IPS DF 6.9 (cell line): Measurements from ENCODE around the gene ERCC3.
"Not testable (repeated sequence)": the region's sequence is repeated elsewhere in the genome, so short reads cannot be mapped to it uniquely, and the experiment has no call there.

ENCODE experiments used
- DNase-seq: peaks from one replicate; pipeline ENCODE4 v3.0.0-alpha.2; 2013; ENCODE audit warnings: low read depth, low spot score
- H3K27ac ChIP-seq: one replicate; pipeline ENCODE4 v1.5.1; 2013; ENCODE audit warnings: low read length, control low read depth
- H3K27me3 ChIP-seq: 2 replicates; pipeline ENCODE4 v1.6.1; 2013; ENCODE audit warnings: mild to moderate bottlenecking, low read length; ENCODE audit not compliant: control insufficient read depth, insufficient read depth
- H3K36me3 ChIP-seq: 2 replicates; pipeline ENCODE4 v1.6.1; 2013; ENCODE audit warnings: low read length; ENCODE audit not compliant: control insufficient read depth, insufficient read depth
- H3K4me1 ChIP-seq: 2 replicates; pipeline ENCODE4 v1.6.1; 2013; ENCODE audit warnings: low read length; ENCODE audit not compliant: control insufficient read depth, insufficient read depth
- H3K4me3 ChIP-seq: 2 replicates; pipeline ENCODE4 v1.5.1; 2013; ENCODE audit warnings: mild to moderate bottlenecking, low read length
- H3K9me3 ChIP-seq: 2 replicates; pipeline ENCODE4 v1.6.1; 2013; ENCODE audit warnings: low read length, inconsistent platforms; ENCODE audit not compliant: control insufficient read depth, insufficient read depth
- WGBS: extraction: QIAGEN DNeasy Blood & Tissue Kit; methylation state at CpG from one replicate; pipeline ENCODE4 v1.1.7; 2013; ENCODE audit warnings: mixed read lengths, missing lambda C conversion rate; ENCODE audit not compliant: insufficient read length, insufficient coverage; 5-methylcytosine and 5-hydroxymethylcytosine counted together

Gene ERCC3

DNA sequence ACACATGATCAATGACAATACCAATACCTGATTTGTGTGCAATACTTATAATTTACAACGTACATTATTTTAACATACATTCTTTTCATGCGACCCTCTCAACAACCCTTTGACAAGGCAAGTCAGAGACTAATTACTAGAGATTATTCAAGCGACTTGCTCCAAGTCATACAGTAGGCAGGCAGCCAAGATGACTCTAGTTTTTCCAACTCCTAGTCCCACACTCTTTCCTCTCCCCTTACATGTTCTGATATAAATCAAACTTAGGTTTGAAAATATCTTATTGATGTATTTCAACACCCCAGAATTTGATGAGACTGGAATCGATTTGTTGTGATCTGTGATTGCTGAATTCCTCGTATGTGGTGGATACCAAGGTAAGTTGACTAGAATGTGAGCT lies 65.8 kb downstream of the ERCC3 start:
- WGBS, result 100% methylated on average over 2 of the region's 5 CpGs
- H3K9me3 ChIP-seq, result no peaks in the 10 kb centered on the region
- no peak for DNase-seq
- H3K4me3 ChIP-seq, result no peak overlapping the region
- H3K36me3 ChIP-seq, result no peaks in the 10 kb centered on the region
- H3K4me1 ChIP-seq, result no peaks in the 10 kb centered on the region
- H3K27me3 ChIP-seq, result no peaks in the 10 kb centered on the region
- no peak overlapping the region for H3K27ac ChIP-seq

DNA sequence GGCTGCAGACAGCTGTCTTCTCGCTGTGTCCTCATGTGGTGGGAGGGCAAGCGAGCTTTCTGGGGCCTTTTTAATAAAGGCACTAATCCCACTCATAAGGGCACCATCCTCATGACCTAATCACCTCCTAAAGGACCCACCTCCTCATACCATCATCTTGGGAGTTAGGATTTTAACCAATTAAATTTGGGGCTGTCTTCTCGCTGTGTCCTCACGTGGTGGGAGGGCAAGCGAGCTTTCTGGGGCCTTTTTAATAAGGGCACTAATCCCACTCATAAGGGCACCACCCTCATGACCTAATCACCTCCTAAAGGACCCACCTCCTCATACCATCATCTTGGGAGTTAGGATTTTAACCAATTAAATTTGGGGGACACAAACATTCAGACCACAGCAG lies 66.7 kb downstream of the ERCC3 start:
- not testable (repeated sequence) for H3K27ac ChIP-seq, DNase-seq, H3K36me3 ChIP-seq, H3K27me3 ChIP-seq, H3K4me1 ChIP-seq, H3K4me3 ChIP-seq, H3K9me3 ChIP-seq
- WGBS, result no CpG with 5 or more reads among the region's 5 CpGs

DNA sequence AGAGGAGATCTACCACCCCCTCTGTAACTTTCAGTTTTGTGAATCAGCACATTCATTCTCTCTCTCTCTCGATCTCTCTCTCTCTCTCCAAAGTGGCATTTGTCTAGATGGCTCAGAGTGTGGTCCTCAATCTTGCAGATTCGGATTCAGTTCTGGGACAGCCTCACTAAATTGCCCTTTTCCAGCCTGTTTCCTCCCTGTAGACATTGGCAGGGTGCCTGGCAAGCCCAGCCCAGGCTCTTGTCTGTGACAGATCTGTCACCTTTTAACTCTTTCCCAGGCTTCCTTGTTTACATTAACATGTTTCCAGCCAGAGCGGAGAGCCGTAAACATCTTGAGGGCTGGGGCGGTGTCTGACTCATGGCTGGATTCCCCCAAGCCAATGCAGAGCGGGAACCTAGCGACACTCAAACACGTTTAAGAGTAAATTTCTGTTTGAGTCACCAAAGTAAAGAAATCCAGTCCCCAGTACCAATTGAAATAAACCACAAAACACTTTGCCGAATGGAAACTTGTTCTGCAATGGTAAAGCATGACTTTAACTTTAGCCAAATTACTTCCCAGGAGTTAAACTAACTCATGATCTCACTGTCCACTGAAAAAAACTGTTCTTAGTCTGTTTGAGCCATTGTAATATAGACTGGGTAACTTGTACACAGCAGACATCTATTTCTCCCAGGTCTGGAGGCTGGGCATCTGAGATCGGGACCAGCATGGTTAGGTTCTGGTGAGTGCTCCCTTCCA lies 67.3 kb downstream of the ERCC3 start:
- Histone ChIP-seq H3K36me3 (no peaks in the 10 kb centered on the region), H3K9me3 (no peaks in the 10 kb centered on the region), H3K27me3 (no peaks in the 10 kb centered on the region), H3K4me1 (no peaks in the 10 kb centered on the region), H3K4me3 (no peak overlapping the region), H3K27ac (no peak overlapping the region)
- WGBS, result no CpG with 5 or more reads among the region's 10 CpGs
- no peak for DNase-seq

DNA sequence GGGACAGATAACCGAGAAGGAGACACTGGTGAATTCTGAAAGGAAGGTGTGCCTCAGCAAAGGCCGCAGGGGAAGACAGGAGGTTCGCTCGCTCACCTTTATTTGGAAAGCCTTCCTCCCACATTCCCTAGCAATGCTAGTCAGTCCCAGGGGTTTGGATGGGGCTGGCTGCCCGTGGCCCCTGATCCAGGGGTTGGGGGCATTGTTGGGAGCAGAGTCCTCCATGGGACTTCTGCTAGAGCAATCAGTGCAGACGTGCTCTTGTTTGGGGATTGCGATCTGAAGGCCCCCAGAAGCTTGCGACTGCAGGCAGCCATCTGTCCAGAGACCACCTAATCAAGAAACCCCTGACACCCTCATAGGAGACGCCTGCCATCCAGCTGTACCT lies 67.8 kb downstream of the ERCC3 start:
- Histone ChIP-seq H3K4me3 (no peak overlapping the region), H3K27me3 (no peaks in the 10 kb centered on the region), H3K27ac (no peak overlapping the region), H3K36me3 (no peaks in the 10 kb centered on the region), H3K9me3 (no peaks in the 10 kb centered on the region), H3K4me1 (no peaks in the 10 kb centered on the region)
- DNase-seq, result no peak
- no CpG with 5 or more reads among the region's 9 CpGs for WGBS

DNA sequence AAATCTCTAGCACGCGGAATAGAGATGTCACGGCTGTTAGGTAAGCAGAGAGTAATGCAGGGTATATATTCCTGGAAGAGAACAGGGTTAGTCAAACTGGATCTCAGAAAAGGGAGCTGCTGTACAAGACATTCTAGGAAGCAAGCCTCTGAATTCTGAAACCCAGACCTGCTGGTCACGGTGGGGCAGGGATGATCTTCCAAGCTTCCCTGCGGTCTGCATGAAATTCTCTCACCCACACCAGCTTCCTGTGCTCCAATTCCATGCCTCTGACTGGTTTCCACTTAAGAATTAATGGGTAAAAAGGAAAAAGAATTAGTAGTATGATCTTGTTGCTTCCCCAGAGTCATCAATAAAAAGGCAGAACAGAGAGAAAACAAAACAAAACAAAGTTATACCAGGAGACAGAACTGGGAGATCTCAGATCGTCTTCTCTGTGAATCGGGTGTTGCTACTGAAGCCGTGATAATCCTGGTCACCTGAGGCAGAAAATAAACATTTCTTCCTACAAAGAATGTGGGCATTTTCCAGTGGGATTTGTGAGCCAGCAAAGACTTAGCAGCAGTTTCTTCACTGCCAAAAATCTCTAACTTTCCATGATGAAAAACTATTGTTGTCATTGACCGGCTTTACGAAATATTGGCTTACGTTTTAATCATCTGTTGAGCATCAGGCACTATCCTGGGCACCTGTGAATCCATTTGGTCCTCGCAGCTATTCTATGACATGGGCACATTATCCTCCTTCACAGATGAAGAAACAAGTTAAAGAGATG lies 68.6 kb downstream of the ERCC3 start:
- H3K9me3 ChIP-seq, result no peaks in the 10 kb centered on the region
- H3K4me1 ChIP-seq, result no peaks in the 10 kb centered on the region
- DNase-seq, result no peak
- WGBS, result no CpG with 5 or more reads among the region's 12 CpGs
- no peak overlapping the region for H3K27ac ChIP-seq
- no peaks in the 10 kb centered on the region for H3K27me3 ChIP-seq
- H3K4me3 ChIP-seq, result no peak overlapping the region
- H3K36me3 ChIP-seq, result no peaks in the 10 kb centered on the region

DNA sequence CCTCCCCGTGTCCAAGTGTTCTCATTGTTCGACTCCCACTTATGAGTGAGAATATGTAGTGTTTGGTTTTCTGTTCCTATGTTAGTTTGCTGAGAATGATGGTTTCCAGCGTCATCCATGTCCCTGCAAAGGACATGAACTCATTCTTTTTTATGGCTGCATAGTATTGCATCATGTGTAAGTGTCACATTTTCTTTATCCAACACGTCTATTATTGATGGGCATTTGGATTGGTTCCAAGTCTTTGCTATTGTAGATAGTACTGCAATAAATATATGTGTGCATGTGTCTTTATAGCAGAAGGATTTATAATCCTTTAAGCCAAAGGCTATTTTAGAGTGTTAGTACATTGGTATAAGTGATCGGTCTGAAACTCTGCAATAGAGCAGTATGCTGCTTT lies 69.8 kb downstream of the ERCC3 start:
- not testable (repeated sequence) for H3K27me3 ChIP-seq, H3K36me3 ChIP-seq
- WGBS, result no CpG with 5 or more reads among the region's 5 CpGs

DNA sequence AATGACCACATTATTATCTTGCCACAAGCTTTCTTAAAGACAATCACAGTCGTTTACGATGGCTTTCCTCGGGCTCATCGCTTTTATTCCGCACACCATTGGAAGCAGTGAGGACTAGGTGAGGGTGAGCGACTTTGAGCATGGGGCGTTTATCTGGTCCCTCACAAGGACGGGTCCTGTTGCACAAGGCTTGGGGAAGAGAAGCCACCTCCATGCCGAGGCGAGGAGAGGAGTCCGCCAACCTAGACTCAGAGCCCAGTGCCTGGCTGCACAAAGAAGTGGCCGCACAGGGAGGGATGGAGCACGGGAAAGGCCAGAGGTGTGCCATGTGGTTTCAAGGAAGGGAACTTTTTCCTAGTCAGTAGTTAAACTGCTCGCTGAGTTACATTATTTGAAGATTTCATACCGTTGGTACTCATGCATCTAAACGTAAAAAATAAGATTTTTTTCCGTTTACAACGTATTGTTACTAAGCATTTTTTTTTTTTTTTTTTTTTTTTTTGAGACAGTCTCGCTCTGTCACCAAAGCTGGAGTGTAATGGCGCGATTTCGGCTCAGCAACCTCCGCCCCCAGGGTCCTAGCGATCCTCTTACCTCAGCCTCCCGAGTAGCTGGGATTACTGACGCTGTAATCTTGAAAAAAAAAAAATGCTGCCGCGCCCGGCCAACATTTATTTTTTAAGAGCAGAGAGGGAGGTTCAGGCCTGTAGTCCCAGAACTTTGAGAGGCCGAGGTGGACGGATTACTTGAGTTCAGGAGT lies 73.0 kb downstream of the ERCC3 start:
- no peak for DNase-seq

More for the DNA sequence above, 69.8 kb downstream of the ERCC3 start:
- not testable (repeated sequence) for H3K4me1 ChIP-seq, H3K9me3 ChIP-seq, DNase-seq, H3K27ac ChIP-seq, H3K4me3 ChIP-seq

DNA sequence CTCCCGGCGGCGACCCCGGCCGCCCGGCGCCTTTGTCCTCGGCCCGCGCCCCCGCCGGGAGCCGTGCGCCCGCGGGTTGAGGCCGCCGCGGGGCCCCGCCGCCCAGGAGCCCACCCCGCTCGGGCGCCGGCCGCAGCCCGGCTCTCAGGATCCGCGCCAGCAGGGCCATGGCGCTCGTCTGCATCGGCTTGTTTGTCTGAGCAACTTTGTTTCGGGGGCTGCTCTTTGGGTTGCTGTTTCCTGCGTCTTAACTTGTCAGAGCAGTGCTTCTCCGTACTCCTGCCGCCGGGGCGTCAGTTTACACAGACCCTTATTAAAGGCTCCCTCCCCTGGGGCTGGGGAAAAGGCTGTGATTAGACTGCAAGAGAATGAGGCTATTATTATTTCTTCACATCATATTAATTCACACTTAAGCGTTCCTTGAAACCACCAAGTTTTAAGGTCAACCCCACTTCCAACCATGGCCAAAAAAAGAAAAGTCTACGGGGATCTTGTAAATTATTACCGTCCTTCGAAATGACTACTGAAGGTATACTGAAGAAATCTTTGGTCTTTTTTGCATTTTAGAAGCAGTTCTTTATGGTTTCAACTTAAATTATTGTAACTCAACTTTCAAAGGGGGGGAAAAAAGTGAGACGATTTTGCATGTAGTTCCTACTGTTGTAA lies 73.7 kb downstream of the ERCC3 start, which contains the start of gene CYP27C1:
Gene CYP27C1, minus strand, starts transcription at position 198 of the 666 bp plus-strand sequence. Its CDS starts 29 bp downstream, at position 169.
- peaks cover 2% of the 10 kb centered on the region; the same call in 1 of the 2 replicates for H3K4me1 ChIP-seq
- WGBS, result no CpG with 5 or more reads among the region's 43 CpGs
- H3K4me3 ChIP-seq, result peak within 1 kb of the TSS; percentile 59
- no peaks in the 10 kb centered on the region for H3K9me3 ChIP-seq
- H3K27ac ChIP-seq, result no peak within 1 kb of the TSS
- no peak for DNase-seq
- H3K36me3 ChIP-seq, result no peaks in the 10 kb centered on the region
- H3K27me3 ChIP-seq, result peaks cover 4% of the 10 kb centered on the region; the same call in 1 of the 2 replicates

More for the DNA sequence above, 73.0 kb downstream of the ERCC3 start:
- Histone ChIP-seq H3K4me3 (peak overlapping the region; percentile 42; the same call in 1 of the 2 replicates), H3K27me3 (peaks cover 4% of the 10 kb centered on the region; the same call in 1 of the 2 replicates), H3K9me3 (no peaks in the 10 kb centered on the region), H3K36me3 (no peaks in the 10 kb centered on the region), H3K4me1 (peaks cover 2% of the 10 kb centered on the region; the same call in 1 of the 2 replicates), H3K27ac (no peak overlapping the region)
- WGBS, result no CpG with 5 or more reads among the region's 31 CpGs

DNA sequence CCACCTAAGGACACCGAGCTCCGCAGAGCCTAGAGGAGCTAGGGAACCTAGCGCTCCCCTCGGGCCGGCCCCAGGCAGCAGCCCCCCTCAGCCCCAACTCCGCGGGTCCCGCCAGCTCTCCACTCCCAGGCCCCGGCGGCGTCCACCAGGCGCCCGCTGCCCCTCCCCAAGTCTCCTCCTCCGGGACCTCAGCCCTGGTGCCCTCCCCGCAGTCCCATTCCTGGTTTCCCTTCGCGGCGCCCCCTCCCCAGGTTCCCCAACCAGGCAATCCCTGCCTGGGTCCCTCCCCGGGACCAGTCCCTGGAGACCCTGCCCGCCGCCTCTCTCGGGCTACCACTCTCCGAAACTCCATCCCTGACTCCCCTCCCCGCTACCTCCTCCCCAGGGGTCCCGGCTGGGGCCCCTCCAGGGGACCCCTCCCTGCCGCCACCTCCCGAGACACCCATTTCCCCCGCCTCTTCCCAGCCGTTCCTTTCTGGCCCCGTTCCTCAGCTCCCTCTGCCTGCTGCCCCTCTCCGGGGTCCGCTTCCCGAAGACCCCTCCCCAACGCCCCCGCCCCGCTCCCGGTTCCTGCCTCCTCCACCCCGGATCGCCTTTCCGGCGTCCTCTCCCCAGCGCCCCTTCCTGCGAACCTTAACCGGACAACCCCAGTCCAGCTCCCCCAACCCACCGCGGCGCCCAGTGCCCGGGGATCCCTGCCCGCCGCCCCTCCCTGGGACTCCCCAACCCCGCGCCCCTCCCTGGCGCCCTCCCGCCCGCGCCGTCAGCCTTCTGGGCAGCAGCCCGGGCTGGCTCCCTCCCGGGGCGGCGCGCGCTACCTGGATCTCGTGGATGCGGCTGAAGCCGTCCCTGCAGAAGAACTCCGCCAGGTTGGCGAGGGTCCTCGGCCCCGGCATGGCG lies 74.5 kb downstream of the ERCC3 start:
- no CpG with 5 or more reads among the region's 71 CpGs for whole genome bisulfite sequencing
- no peak overlapping the region for H3K27ac ChIP-seq
- H3K9me3 ChIP-seq, result no peaks in the 10 kb centered on the region
- H3K4me3 ChIP-seq, result peak overlapping the region; percentile 59
- H3K36me3 ChIP-seq, result no peaks in the 10 kb centered on the region
- H3K27me3 ChIP-seq, result peaks cover 4% of the 10 kb centered on the region; the same call in 1 of the 2 replicates
- no peak for DNase-seq
- peaks cover 2% of the 10 kb centered on the region; the same call in 1 of the 2 replicates for H3K4me1 ChIP-seq
